ENCODE results near the gene FAM171A2. TPM values are rescaled to one million over a fixed set of nuclear protein-coding genes. Genes with fewer than 3 reads are reported as not detected.
A peak's percentile ranks its signal among the peaks of the same experiment; 100 is the strongest.

The FAM171A2 gene
- total RNA-seq, 1 donor from 2014 or later = 15.0 TPM

GRCh38 chr17:44359006-44359405, 4.6 kb downstream of the FAM171A2 start:
- no peak overlapping the region for H3K4me3 ChIP-seq (ENCODE audit: low read depth, low read length)
- TF ChIP-seq CTCF (conservative IDR thresholded peaks at IDR 0.05; ENCODE audit: low read depth, low read length) = no peak
- no peak for DNase-seq (ENCODE audit: low read depth)

- DNase-seq (ENCODE audit: low read depth) = no peak
- TF ChIP-seq CTCF (conservative IDR thresholded peaks at IDR 0.05; ENCODE audit: low read depth, low read length) = no peak
- no peak overlapping the region for H3K4me3 ChIP-seq (ENCODE audit: low read depth, low read length)
Observed at GRCh38 chr17:44358066-44358465, 5.6 kb downstream of the FAM171A2 start.

GRCh38 chr17:44356241-44356640, 7.4 kb downstream of the FAM171A2 start:
- H3K4me3 ChIP-seq (ENCODE audit: low read depth, low read length) = no peak overlapping the region
- DNase-seq (ENCODE audit: low read depth) = no peak

GRCh38 chr17:44355642-44356099, 8.0 kb downstream of the FAM171A2 start:
- no peak for TF ChIP-seq CTCF (conservative IDR thresholded peaks at IDR 0.05; ENCODE audit: low read depth, low read length)
- no peak overlapping the region for H3K4me3 ChIP-seq (ENCODE audit: low read depth, low read length)
- no peak for DNase-seq (ENCODE audit: low read depth)

More at GRCh38 chr17:44356241-44356640, 7.4 kb downstream of the FAM171A2 start:
- no peak for TF ChIP-seq CTCF (conservative IDR thresholded peaks at IDR 0.05; ENCODE audit: low read depth, low read length)

- TF ChIP-seq CTCF (conservative IDR thresholded peaks at IDR 0.05; ENCODE audit: low read depth, low read length) = peak; percentile 28
- DNase-seq (ENCODE audit: low read depth) = no peak
- no peak overlapping the region for H3K4me3 ChIP-seq (ENCODE audit: low read depth, low read length)
Observed at GRCh38 chr17:44354582-44355561, 8.8 kb downstream of the FAM171A2 start.

GRCh38 chr17:44353672-44354331, 9.9 kb downstream of the FAM171A2 start:
- no peak for DNase-seq (ENCODE audit: low read depth)
- no peak for TF ChIP-seq CTCF (conservative IDR thresholded peaks at IDR 0.05; ENCODE audit: low read depth, low read length)

More at GRCh38 chr17:44353672-44354331, 9.9 kb downstream of the FAM171A2 start:
- peak overlapping the region; percentile 6 for H3K4me3 ChIP-seq (ENCODE audit: low read depth, low read length)

Measured in epithelial cell of proximal tubule (primary cell).